Breast epithelium (tissue), 3 donors: ENCODE results near the gene LZTFL1.

ENCODE experiments used
- POLR2A ChIP-seq: fragments of 450-650 bp; IDR thresholded peaks from one replicate; pipeline ENCODE4 v1.6.1; 2016; ENCODE audit warnings: antibody characterized with exemption, mild to moderate bottlenecking, moderate library complexity
- POLR2AphosphoS5 ChIP-seq, 3 donors: sonication (generic); formaldehyde crosslinking; IDR thresholded peaks; one replicate each; pipeline ENCODE4 v1.6.1; 2017; ENCODE audit warnings: antibody characterized with exemption in 3 of 3
- TF ChIP-seq, protein P1 (sequence below), 3 donors: fragments of 450-650 bp; IDR thresholded peaks; one replicate each; pipeline ENCODE4 v1.5.1; 2016 to 2017; ENCODE audit warnings: antibody characterized with exemption in 3 of 3, mild to moderate bottlenecking in 3 of 3, moderate library complexity in 3 of 3

DNA sequence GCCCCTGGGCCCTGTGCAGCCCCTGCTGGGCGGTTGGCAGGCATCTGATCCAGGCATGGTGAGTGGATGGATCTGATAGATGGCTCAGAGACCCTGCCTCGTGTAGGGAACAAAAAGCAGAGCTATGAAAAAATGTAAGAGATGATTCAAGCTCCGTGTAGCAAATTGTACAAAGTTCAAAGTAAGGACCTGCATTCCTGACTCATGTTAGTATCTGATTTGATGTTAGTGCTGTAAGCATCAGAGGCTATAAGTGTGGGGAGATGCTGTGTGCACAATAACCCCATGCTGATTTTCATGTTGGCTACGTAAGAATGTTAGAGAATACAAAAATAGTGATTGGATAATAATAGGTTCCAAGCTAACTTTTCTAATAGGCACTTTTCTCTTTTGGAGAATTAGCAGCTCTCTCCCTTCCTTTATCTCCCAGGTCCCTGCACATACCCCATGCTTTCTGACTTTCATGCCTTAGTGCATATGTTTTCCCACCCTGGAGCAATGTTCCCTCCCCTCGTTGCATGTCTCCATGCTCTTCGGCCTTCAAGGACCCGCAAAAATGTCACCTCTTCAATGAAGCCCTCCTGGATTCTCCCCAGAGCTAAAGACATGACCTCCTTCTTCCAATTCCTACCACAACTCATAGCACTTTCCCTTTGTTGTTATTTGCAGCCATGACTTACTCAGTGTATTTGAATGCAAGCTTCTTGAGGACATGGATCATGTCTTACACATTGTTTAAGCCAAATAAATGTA is 46.0 kb upstream of the LZTFL1 start:
- TF ChIP-seq, protein P1, sequence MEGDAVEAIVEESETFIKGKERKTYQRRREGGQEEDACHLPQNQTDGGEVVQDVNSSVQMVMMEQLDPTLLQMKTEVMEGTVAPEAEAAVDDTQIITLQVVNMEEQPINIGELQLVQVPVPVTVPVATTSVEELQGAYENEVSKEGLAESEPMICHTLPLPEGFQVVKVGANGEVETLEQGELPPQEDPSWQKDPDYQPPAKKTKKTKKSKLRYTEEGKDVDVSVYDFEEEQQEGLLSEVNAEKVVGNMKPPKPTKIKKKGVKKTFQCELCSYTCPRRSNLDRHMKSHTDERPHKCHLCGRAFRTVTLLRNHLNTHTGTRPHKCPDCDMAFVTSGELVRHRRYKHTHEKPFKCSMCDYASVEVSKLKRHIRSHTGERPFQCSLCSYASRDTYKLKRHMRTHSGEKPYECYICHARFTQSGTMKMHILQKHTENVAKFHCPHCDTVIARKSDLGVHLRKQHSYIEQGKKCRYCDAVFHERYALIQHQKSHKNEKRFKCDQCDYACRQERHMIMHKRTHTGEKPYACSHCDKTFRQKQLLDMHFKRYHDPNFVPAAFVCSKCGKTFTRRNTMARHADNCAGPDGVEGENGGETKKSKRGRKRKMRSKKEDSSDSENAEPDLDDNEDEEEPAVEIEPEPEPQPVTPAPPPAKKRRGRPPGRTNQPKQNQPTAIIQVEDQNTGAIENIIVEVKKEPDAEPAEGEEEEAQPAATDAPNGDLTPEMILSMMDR (IDR thresholded peaks at IDR 0.05) = no peak
- no peak for TF ChIP-seq POLR2A
- TF ChIP-seq POLR2AphosphoS5 (IDR thresholded peaks at IDR 0.05) = no peak
